NOMO-1 treated with dmso at 0.1 percent for 144 hours (cell line): Measurements from ENCODE around the gene RELN.
"Not testable (repeated sequence)": the region's sequence is repeated elsewhere in the genome, so short reads cannot be mapped to it uniquely, and the experiment has no call there.

ENCODE experiments used
- DNase-seq: peaks from one replicate; lab custom pipeline; 2025; ENCODE audit not compliant: unreplicated experiment; lab: John Stamatoyannopoulos, UW

The RELN gene

GRCh38 chr7:103856929-103857328 lies 132.5 kb downstream of the RELN start:
- no peak for DNase-seq

DNA sequence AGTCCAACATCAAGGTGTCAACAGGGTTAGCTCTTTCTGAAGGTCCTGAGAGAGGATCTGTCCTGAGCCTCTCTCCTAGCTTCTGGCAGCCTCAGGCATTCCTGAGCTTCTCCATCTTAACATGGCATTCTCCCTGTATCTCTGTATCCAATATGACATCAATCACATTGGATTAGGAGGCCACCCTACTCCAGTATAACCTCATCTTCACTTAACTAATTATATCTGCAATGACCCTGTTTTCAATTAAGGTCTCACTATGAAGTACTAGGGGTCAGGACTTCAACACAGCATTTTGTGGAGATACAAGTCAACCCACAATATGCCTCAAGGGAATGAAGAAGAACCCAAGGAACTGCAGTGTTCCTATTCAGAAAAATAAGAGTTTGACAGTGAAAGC lies 133.8 kb downstream of the RELN start:
- no peak for DNase-seq

DNA sequence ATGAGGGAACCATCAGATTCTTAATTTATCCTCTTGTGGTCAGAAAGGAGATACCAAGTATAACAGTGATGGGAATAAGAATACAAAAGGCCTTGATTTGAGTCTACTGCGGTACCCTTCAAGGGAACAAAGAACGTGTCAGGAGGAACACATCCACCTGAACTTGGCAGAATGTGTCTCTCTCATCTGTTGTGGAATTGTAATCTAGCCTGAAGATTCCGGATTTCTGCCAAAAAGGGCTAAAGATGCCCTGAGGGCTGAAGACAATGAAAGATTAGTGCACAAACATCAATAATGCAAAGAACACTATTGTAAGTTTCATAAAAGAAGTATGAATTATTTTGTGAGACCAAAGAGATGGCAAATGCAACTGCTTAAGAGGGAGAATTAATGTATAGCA lies 134.8 kb downstream of the RELN start:
- no peak for DNase-seq

DNA sequence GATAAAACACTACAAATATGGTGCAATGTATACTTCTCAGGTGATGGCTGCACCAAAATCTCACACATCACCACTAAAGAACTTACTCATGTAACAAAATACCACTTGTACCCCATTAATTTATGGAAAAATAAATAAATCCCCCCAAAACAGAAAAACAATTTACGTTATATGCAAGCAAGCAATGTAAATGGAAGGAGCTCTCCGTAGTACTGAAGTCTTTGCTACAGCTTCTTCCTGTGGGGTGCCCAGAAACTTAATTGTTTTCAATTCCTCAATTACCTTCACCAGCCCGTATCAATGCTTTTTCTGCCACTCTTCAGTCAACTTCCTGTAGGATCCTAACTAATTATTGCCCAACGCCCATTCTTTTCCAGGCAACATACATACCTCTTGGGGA lies 138.1 kb downstream of the RELN start:
- no peak for DNase-seq

DNA sequence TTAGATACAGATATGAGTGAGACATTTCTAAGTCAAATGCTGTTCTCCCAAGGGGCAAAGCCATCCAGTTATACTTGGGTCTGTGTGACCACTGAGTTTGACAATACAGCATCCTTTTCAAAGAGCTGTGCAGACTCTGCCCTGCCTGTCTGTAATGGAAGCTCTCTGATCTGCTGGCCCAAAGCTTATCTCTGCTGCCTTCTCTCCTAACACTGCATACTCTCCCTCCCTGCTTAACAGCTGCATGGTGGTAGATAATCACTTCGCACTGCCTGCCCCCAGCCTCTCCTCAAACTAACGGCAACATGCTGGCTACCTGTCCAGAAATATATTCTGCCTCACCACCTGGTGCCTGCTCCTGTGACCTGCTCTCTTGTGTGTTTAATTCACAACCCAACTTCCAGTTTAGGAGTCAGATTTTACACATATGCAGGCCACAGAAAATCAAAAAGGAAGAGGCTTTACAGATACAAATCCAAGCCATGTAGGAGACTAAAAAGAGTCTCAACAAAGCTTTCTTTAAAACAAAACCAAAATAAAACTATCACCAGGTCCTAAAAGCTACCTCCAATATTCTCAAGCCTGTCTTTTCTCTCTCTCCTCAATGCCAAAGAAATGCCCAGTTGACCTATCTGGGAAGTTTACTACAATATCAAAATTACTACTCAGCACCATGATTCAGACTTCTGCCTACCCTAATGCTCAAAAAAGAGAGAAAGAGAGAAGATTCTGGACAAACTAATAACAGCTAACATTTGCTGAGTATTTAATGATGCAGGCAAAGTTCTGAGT lies 145.6 kb downstream of the RELN start:
- DNase-seq: no peak

DNA sequence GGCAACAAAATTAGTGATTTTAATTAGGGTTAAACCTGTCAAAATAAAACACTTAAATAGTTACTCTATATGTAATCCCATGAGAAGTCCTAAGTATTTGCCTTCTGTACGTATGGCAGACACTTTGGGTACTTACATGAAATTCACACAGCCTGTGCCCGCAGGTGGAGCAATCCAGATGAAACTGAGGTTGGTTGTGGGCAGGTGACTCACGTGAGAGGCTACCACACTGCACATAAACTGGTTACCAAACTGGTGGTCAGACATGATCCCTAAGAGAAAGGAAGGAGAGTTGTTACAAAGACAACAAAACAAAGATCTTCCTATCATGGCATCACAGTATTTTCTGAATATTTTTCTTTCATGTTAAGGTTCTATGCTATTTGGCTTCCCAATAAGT lies 156.1 kb downstream of the RELN start:
- DNase-seq: no peak

DNA sequence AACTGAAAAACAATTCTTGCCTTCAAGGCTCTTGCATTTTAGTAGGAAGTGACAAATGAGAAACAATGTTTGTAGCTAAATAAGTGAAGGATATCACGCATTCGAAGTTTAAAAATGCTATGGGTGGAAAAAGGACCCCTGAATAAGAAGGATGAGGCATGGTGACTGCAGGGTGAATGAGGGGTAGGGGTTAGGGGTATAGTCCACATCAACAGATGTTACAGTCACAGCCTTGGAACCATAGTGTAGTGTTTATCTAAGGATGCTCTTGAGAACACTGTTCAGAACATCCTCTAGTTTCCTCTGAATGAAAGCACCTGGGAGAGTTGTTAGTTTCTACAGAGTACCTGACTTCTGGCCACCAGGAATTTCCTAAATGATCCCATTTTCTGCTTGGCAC lies 157.0 kb downstream of the RELN start:
- no peak for DNase-seq

DNA sequence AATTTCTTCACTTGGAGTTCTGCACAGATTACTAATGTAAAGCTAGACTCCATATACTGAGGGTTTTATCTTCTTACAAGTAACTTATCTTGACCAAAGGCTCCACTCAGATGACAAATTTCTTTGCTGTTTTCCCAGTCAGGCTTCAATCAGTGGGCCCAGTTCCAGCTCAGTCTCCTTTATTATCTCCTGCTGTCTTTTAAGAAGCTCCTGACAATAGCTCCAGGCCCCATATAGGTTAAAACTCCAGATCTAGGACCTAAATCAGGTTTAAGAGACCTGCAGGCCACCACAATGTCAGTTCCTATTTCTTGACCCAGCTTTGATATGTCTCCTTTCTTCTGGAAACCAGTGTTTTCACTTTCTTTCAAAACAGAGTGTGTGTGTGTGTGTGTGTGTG lies 165.2 kb downstream of the RELN start:
- DNase-seq: no peak

GRCh38 chr7:103823084-103823483 lies 166.4 kb downstream of the RELN start:
- no peak for DNase-seq

DNA sequence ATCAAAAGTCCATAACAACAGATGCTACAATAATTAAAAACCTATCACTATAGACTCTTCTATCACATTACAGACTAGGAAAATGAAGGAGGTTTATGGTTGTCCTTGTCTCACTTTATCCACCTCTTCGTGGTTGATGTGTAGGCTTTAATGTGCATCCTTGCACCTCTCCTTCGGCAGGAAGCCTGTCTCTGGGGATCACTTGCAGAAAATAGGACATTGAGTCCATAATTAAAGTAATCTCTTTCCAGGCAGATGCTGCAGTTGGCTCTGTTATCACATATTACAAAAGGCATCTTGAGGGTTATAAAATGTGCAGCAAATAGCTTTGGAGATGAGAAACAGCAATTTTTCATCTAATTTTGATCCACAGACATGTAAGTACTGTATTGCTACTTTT lies 168.4 kb downstream of the RELN start:
- DNase-seq: no peak

- DNase-seq: not testable (repeated sequence)
These were observed 173.5 kb downstream of the RELN start for GRCh38 chr7:103815972-103816371.

DNA sequence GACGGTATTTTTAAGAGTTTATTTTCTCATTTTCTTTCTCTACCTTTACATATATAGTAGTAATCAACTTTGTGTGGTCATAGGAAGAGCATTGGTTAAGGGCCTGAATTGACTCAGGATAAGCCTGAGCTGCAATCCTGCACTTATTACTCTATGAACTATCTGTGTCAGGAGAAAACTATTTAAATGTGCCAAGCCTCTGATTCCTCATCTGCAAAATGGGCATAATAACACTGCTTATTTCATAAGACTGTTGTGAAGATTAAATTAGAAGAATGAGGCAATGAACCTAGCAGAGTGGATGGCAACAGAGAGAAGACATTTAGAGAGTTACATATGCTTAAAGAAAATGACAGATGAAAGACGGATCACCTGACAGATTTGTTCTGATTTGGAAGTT lies 175.5 kb downstream of the RELN start:
- DNase-seq: no peak

DNA sequence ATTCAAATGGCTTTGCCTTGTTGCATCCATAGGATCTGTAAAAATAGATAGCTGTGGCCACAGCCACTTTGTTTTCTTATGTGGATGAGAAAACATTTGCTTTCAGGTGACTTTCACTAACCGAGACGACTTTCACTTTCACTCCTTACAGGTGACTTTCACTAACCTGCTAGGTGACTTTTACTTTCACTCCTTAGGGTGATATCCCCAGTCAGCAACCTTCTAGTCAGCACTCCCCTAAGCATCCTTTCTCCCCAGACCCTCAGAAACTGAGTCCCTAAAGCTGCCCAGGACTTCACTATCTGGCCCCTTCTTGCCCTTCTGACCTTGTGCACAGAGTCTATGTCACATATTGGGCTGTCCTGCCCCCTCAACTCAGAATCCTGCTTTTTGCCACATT lies 177.5 kb downstream of the RELN start:
- DNase-seq: no peak

- DNase-seq: no peak
These were observed 178.2 kb downstream of the RELN start for GRCh38 chr7:103811290-103811689.

DNA sequence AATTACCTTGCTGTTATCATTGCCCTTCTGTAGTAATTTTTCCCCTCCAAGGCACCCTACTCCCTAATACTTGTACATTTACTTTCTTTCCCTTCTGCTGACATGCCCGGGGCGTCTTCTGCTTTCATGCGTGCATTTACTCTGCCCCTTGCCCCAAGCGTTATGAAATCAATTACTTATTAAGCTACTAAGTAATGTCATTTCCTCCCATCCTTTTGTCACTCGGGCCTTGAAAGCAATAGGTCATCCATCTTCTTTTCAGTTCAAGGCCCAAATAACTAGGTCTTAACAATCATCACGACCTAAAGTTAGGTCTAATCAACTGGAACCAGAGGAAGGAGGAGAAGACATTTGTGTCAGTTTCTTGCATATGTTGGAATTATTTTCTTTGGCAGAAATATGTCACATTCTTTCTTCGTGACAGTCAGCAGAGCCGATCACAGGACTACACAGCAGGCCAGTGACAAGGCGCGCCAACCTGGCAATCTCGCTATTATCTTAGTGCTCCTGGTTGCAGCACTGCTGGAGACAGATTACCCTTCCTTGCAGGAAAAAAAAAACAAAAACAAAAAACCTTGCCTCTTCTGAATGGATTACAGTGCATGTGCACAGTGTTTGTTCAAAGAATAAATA lies 179.2 kb downstream of the RELN start:
- DNase-seq: no peak

GRCh38 chr7:103809229-103809994 lies 180.0 kb downstream of the RELN start:
- no peak for DNase-seq

DNA sequence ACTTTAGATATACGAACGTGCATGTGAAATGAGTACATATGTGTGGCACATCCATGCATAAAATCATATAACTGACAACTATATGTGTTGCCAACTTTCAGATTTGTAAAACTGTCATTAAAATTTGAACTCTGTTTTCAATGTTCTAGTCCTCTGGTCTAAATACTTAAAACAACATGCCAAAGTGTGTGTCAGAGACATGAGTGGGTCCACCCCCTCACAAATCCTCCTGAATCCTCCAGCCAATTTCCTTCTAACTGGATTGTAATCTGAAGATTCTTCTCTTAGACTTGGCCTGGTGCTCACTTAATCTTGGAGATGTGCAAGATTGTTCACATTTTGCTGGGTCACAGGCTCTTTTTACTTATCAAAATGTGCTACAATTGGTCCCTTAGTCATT lies 184.1 kb downstream of the RELN start:
- DNase-seq: no peak

- DNase-seq: no peak
These were observed 185.8 kb downstream of the RELN start for GRCh38 chr7:103803631-103804030.

- no peak for DNase-seq
These were observed 190.2 kb downstream of the RELN start for GRCh38 chr7:103799298-103799697.

DNA sequence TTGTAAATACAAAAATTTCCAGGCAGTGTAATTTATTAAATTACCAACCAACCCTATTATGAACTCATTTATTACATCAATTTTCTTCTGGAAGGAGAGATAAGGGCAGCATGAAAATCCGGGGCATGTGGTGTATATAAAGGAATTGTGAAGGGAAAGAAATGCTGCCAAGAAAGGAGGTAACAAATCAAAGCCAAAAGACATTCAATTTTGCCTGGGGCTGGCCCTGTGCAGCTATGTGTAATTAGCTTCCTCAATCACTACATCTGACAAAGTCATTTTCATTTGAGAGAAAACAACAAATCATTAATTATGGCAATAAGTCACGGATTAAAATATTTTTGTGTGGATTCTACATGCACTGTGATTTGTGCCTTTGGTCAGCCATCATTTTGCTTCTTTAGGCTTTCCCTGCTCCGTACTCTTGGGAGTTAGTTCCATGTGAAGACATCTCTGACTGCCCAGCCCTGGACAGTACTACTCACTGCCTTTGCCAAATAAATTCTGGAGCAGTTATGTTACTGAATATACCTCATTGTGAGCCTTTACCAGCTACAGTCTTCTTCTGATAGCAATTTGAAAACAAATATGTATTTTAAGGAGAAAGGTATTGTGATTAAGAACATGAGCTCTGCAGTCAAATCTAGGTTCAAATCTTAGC lies 191.7 kb downstream of the RELN start:
- no peak for DNase-seq

- no peak for DNase-seq
These were observed 193.0 kb downstream of the RELN start for GRCh38 chr7:103796327-103796962.
